ENCODE data around the gene AK9.

DNA sequence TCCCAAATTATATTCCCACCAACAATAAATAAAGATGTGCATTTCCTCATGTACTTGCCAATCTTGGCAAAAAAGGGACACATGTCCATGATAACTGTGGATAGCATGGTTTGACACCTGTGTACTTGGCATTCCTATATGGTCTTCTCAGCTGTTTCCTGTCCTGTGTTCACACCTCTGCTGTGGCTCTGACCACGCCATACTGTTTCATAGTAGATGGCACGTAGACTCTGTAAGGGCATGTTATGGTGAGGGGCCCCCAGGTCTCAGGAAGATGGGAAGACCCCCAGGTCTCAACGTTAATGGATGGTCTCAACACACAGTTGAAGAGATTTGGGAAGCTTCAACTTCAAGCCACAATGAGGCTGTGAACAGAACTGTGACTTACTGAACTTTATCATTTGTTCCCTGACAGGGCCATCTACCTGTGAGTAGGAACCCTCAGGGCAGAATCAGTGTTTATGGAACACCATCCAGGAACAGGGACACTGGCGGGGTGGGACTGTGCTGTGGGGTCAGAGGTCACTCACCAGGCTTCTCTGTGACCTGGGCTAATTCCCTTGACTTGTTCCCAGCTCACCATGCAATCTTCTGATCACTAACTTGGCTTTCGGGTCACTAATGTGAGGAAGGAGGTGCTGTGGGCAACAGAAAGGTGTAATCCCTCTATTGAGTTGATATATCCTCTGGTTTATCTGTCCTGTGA lies 219.7 kb downstream of the AK9 start:
- TF ChIP-seq, protein P1, sequence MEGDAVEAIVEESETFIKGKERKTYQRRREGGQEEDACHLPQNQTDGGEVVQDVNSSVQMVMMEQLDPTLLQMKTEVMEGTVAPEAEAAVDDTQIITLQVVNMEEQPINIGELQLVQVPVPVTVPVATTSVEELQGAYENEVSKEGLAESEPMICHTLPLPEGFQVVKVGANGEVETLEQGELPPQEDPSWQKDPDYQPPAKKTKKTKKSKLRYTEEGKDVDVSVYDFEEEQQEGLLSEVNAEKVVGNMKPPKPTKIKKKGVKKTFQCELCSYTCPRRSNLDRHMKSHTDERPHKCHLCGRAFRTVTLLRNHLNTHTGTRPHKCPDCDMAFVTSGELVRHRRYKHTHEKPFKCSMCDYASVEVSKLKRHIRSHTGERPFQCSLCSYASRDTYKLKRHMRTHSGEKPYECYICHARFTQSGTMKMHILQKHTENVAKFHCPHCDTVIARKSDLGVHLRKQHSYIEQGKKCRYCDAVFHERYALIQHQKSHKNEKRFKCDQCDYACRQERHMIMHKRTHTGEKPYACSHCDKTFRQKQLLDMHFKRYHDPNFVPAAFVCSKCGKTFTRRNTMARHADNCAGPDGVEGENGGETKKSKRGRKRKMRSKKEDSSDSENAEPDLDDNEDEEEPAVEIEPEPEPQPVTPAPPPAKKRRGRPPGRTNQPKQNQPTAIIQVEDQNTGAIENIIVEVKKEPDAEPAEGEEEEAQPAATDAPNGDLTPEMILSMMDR (IDR thresholded peaks at IDR 0.05), result no peak
- no peak for TF ChIP-seq POLR2A (IDR thresholded peaks at IDR 0.05)
